ENCODE measurements around the gene NPPA.
"Not testable (repeated sequence)": the region's sequence is repeated elsewhere in the genome, so short reads cannot be mapped to it uniquely, and the experiment has no call there.

NPPA gene

GRCh38 chr1:11805422-11806306, 41.9 kb downstream of the NPPA start, which contains the start of the genes CLCN6 and MTHFR:
Gene CLCN6, plus strand, starts transcription at chr1:11806191. Its CDS starts 72 bp downstream, at chr1:11806263.
Gene MTHFR, minus strand, starts transcription at chr1:11805964. Its CDS starts 2,848 bp downstream, at chr1:11803116.
- peak; percentile 97 for DNase-seq

- no peak for DNase-seq
Observed at GRCh38 chr1:11804666-11805421, 42.7 kb downstream of the NPPA start.

GRCh38 chr1:11803924-11804665, 43.5 kb downstream of the NPPA start:
- not testable (repeated sequence) for DNase-seq

GRCh38 chr1:11802973-11803885, 44.4 kb downstream of the NPPA start:
- peak; percentile 84 for DNase-seq

- peak; percentile 28 for DNase-seq
Observed at GRCh38 chr1:11802616-11802972, 45.0 kb downstream of the NPPA start.

- no peak for DNase-seq
Observed at GRCh38 chr1:11800756-11801433, 46.7 kb downstream of the NPPA start.

GRCh38 chr1:11800391-11800755, 47.2 kb downstream of the NPPA start:
- no peak for DNase-seq

- DNase-seq: no peak
Observed at GRCh38 chr1:11799896-11800295, 47.7 kb downstream of the NPPA start.

- no peak for DNase-seq
Observed at GRCh38 chr1:11799099-11799498, 48.5 kb downstream of the NPPA start.

- no peak for DNase-seq
Observed at GRCh38 chr1:11797525-11798216, 49.9 kb downstream of the NPPA start.

- no peak for DNase-seq
Observed at GRCh38 chr1:11796036-11796828, 51.4 kb downstream of the NPPA start.

All from retina (tissue), 1 donor.